Dendritic cell treated with granulocyte-macrophage colony-stimulating factor and Interleukin-4, amounts not matched to agents 40 ng/mL and 50 ng/mL, for 4 days (primary cell): ENCODE results near the gene CRBN.
A peak's percentile ranks its signal among the peaks of the same experiment; 100 is the strongest.

ENCODE experiments used
- H3K27ac Mint-ChIP-seq: one replicate; pipeline ENCODE4 v1.8.0; 2022; ENCODE audit warnings: mild to moderate bottlenecking, mixed read lengths
- H3K27me3 Mint-ChIP-seq: one replicate; pipeline ENCODE4 v1.8.0; 2022; ENCODE audit warnings: mild to moderate bottlenecking, mixed read lengths
- H3K36me3 Mint-ChIP-seq: one replicate; pipeline ENCODE4 v1.8.0; 2022; ENCODE audit warnings: low read depth, mixed read lengths
- H3K4me1 Mint-ChIP-seq: one replicate; pipeline ENCODE4 v1.8.0; 2022; ENCODE audit warnings: low read depth, mixed read lengths
- H3K4me3 Mint-ChIP-seq: one replicate; pipeline ENCODE4 v1.8.0; 2022; ENCODE audit warnings: mild to moderate bottlenecking, moderate library complexity, mixed read lengths
- H3K9me3 Mint-ChIP-seq: one replicate; pipeline ENCODE4 v1.8.0; 2022; ENCODE audit warnings: mixed read lengths
- intact Hi-C: fragments of 100-400 bp; cut with micrococcal nuclease; formaldehyde crosslinking; loops from one replicate; pipeline ENCODE4 v1.15.0; 2022

Gene CRBN

GRCh38 chr3:3189961-3190360 lies 10.5 kb upstream of the CRBN start:
- H3K27ac Mint-ChIP-seq, result no peak overlapping the region
- H3K4me1 Mint-ChIP-seq, result no peaks in the 10 kb centered on the region
- no peaks in the 10 kb centered on the region for H3K36me3 Mint-ChIP-seq
- H3K9me3 Mint-ChIP-seq, result peaks cover 17% of the 10 kb centered on the region
- no peaks in the 10 kb centered on the region for H3K27me3 Mint-ChIP-seq
- H3K4me3 Mint-ChIP-seq, result no peak overlapping the region
- intact Hi-C loops, result no loop called here

- Mint-ChIP-seq H3K27ac (no peak overlapping the region), H3K4me1 (no peaks in the 10 kb centered on the region), H3K9me3 (peaks cover 17% of the 10 kb centered on the region), H3K36me3 (no peaks in the 10 kb centered on the region), H3K4me3 (no peak overlapping the region), H3K27me3 (no peaks in the 10 kb centered on the region)
- intact Hi-C loops, result no loop called here
These were observed 9.7 kb upstream of the CRBN start for GRCh38 chr3:3189102-3189727.

- peaks cover 17% of the 10 kb centered on the region for H3K9me3 Mint-ChIP-seq
- H3K4me3 Mint-ChIP-seq, result no peak overlapping the region
- peaks cover 2% of the 10 kb centered on the region for H3K27me3 Mint-ChIP-seq
- no peaks in the 10 kb centered on the region for H3K36me3 Mint-ChIP-seq
- intact Hi-C loops, result no loop called here
- H3K4me1 Mint-ChIP-seq, result peaks cover 7% of the 10 kb centered on the region
- no peak overlapping the region for H3K27ac Mint-ChIP-seq
These were observed 5.4 kb upstream of the CRBN start for GRCh38 chr3:3184876-3185275.

GRCh38 chr3:3180456-3180855 lies 965 bp upstream of the CRBN start:
- H3K4me3 Mint-ChIP-seq, result no peak overlapping the region
- peaks cover 34% of the 10 kb centered on the region for H3K4me1 Mint-ChIP-seq
- peaks cover 17% of the 10 kb centered on the region for H3K36me3 Mint-ChIP-seq
- H3K9me3 Mint-ChIP-seq, result no peaks in the 10 kb centered on the region
- intact Hi-C loops, result no loop called here
- peaks cover 2% of the 10 kb centered on the region for H3K27me3 Mint-ChIP-seq
- no peak overlapping the region for H3K27ac Mint-ChIP-seq

GRCh38 chr3:3178498-3179328 lies 778 bp downstream of the CRBN start:
- Mint-ChIP-seq H3K36me3 (peaks cover 28% of the 10 kb centered on the region), H3K9me3 (no peaks in the 10 kb centered on the region), H3K27me3 (peaks cover 2% of the 10 kb centered on the region), H3K4me1 (peaks cover 41% of the 10 kb centered on the region), H3K4me3 (peak overlapping the region; percentile 83), H3K27ac (peak overlapping the region; percentile 86)
- intact Hi-C loops, result loop anchor here (2.0 kb wide), 1 partner anchor 52 kb away; the partner anchor contains the start of gene TRNT1

- Mint-ChIP-seq H3K27me3 (peaks cover 2% of the 10 kb centered on the region), H3K36me3 (peaks cover 36% of the 10 kb centered on the region), H3K4me3 (peak overlapping the region; percentile 83), H3K27ac (peak overlapping the region; percentile 86), H3K4me1 (peaks cover 43% of the 10 kb centered on the region), H3K9me3 (no peaks in the 10 kb centered on the region)
- intact Hi-C loops, result loop anchor here (2.0 kb wide), 1 partner anchor 51 kb away; the partner anchor contains the start of gene TRNT1
These were observed 1.5 kb downstream of the CRBN start for GRCh38 chr3:3177861-3178497.

GRCh38 chr3:3172627-3173026 lies 6.9 kb downstream of the CRBN start:
- intact Hi-C loops, result no loop called here
- no peak overlapping the region for H3K4me3 Mint-ChIP-seq
- no peaks in the 10 kb centered on the region for H3K27me3 Mint-ChIP-seq
- no peaks in the 10 kb centered on the region for H3K9me3 Mint-ChIP-seq
- peaks cover 62% of the 10 kb centered on the region for H3K36me3 Mint-ChIP-seq
- peak overlapping the region; percentile 78 for H3K27ac Mint-ChIP-seq
- H3K4me1 Mint-ChIP-seq, result peaks cover 28% of the 10 kb centered on the region

GRCh38 chr3:3170998-3171397 lies 8.5 kb downstream of the CRBN start:
- Mint-ChIP-seq H3K36me3 (peaks cover 73% of the 10 kb centered on the region), H3K4me1 (peaks cover 22% of the 10 kb centered on the region), H3K4me3 (no peak overlapping the region), H3K27me3 (no peaks in the 10 kb centered on the region), H3K9me3 (no peaks in the 10 kb centered on the region), H3K27ac (peak overlapping the region; percentile 43)
- intact Hi-C loops, result no loop called here

GRCh38 chr3:3165650-3166049 lies 13.8 kb downstream of the CRBN start:
- no peaks in the 10 kb centered on the region for H3K9me3 Mint-ChIP-seq
- H3K36me3 Mint-ChIP-seq, result peaks cover 78% of the 10 kb centered on the region
- no peaks in the 10 kb centered on the region for H3K27me3 Mint-ChIP-seq
- H3K4me3 Mint-ChIP-seq, result no peak overlapping the region
- H3K27ac Mint-ChIP-seq, result no peak overlapping the region
- H3K4me1 Mint-ChIP-seq, result no peaks in the 10 kb centered on the region
- intact Hi-C loops, result no loop called here

- Mint-ChIP-seq H3K9me3 (no peaks in the 10 kb centered on the region), H3K36me3 (peaks cover 78% of the 10 kb centered on the region), H3K27me3 (no peaks in the 10 kb centered on the region), H3K4me1 (no peaks in the 10 kb centered on the region), H3K4me3 (no peak overlapping the region), H3K27ac (no peak overlapping the region)
- intact Hi-C loops, result no loop called here
These were observed 14.2 kb downstream of the CRBN start for GRCh38 chr3:3165241-3165640.

GRCh38 chr3:3160826-3161225 lies 18.7 kb downstream of the CRBN start:
- H3K4me1 Mint-ChIP-seq, result no peaks in the 10 kb centered on the region
- H3K27me3 Mint-ChIP-seq, result no peaks in the 10 kb centered on the region
- H3K27ac Mint-ChIP-seq, result no peak overlapping the region

GRCh38 chr3:3157484-3157883 lies 22.0 kb downstream of the CRBN start:
- Mint-ChIP-seq H3K9me3 (no peaks in the 10 kb centered on the region), H3K27ac (no peak overlapping the region), H3K4me1 (no peaks in the 10 kb centered on the region), H3K36me3 (peaks cover 87% of the 10 kb centered on the region), H3K27me3 (no peaks in the 10 kb centered on the region), H3K4me3 (no peak overlapping the region)
- intact Hi-C loops, result no loop called here

More at GRCh38 chr3:3160826-3161225, 18.7 kb downstream of the CRBN start:
- Mint-ChIP-seq H3K4me3 (no peak overlapping the region), H3K36me3 (peaks cover 91% of the 10 kb centered on the region), H3K9me3 (no peaks in the 10 kb centered on the region)
- intact Hi-C loops, result no loop called here

- Mint-ChIP-seq H3K4me1 (no peaks in the 10 kb centered on the region), H3K9me3 (no peaks in the 10 kb centered on the region), H3K27ac (no peak overlapping the region), H3K36me3 (peaks cover 91% of the 10 kb centered on the region), H3K27me3 (no peaks in the 10 kb centered on the region), H3K4me3 (no peak overlapping the region)
- intact Hi-C loops, result no loop called here
These were observed 24.4 kb downstream of the CRBN start for GRCh38 chr3:3154879-3155610.

GRCh38 chr3:3151513-3151912 lies 28.0 kb downstream of the CRBN start:
- intact Hi-C loops, result no loop called here
- Mint-ChIP-seq H3K27me3 (no peaks in the 10 kb centered on the region), H3K27ac (no peak overlapping the region), H3K9me3 (no peaks in the 10 kb centered on the region), H3K36me3 (peaks cover 84% of the 10 kb centered on the region), H3K4me1 (no peaks in the 10 kb centered on the region), H3K4me3 (no peak overlapping the region)
